CD4-positive, alpha-beta memory T cell (primary cell): ENCODE data around the gene GRID2IP. TPM values are rescaled to one million over a fixed set of nuclear protein-coding genes. Genes with fewer than 3 reads are reported as not detected.
A peak's percentile ranks its signal among the peaks of the same experiment; 100 is the strongest.

Experiments
- CTCF ChIA-PET: fragments of 350-600 bp; sonication (Branson Sonifier 250); formaldehyde crosslinking; loops from one replicate; lab custom pipeline; 2021; ENCODE audit warnings: inconsistent platforms; ENCODE audit not compliant: partially characterized antibody; lab: Charles Lee
- POLR2A ChIA-PET: fragments of 350-600 bp; sonication (Branson Sonifier 250); formaldehyde crosslinking; loops from one replicate; lab custom pipeline; 2021; ENCODE audit not compliant: partially characterized antibody; lab: Charles Lee
- DNase-seq, 5 donors: peaks; one replicate each; pipeline versions ENCODE4 v3.0.0 to v3.0.0-alpha.2; 2020 to 2022; ENCODE audit warnings: mixed read lengths in 1 of 5
- H3K27ac ChIP-seq: one replicate; pipeline ENCODE4 v1.7.0; 2013; ENCODE audit warnings: low read depth, low read length
- H3K27me3 ChIP-seq: 2 replicates; pipeline ENCODE4 v1.7.0; 2013; ENCODE audit warnings: mild to moderate bottlenecking, low read length, moderate library complexity; ENCODE audit not compliant: insufficient read depth
- H3K36me3 ChIP-seq: 2 replicates; pipeline ENCODE4 v1.7.0; 2013; ENCODE audit warnings: mild to moderate bottlenecking, low read length, moderate library complexity; ENCODE audit not compliant: insufficient read depth
- H3K4me1 ChIP-seq: 2 replicates; pipeline ENCODE4 v1.7.0; 2013; ENCODE audit warnings: mild to moderate bottlenecking, low read length, moderate library complexity; ENCODE audit not compliant: insufficient read depth
- H3K4me3 ChIP-seq, 2 donors: one replicate each; pipeline ENCODE4 v1.7.0; 2013; ENCODE audit warnings: low read length in 2 of 2, mild to moderate bottlenecking in 1 of 2
- H3K9me3 ChIP-seq, 2 donors: one replicate each; pipeline ENCODE4 v1.7.0; 2013; ENCODE audit warnings: low read length in 2 of 2, control low read depth in 1 of 2; ENCODE audit not compliant: control insufficient read depth in 1 of 2
- H3K27ac Mint-ChIP-seq, 7 donors: one replicate each; pipeline ENCODE4 v1.8.0; 2020 to 2021; ENCODE audit warnings: mixed read lengths in 7 of 7, mild to moderate bottlenecking in 6 of 7, inconsistent platforms in 3 of 7, moderate library complexity in 3 of 7
- H3K27me3 Mint-ChIP-seq, 2 donors: one replicate each; pipeline ENCODE4 v1.8.0; 2020 to 2021; ENCODE audit warnings: mixed read lengths in 2 of 2
- H3K36me3 Mint-ChIP-seq, 2 donors: one replicate each; pipeline ENCODE4 v1.8.0; 2020 to 2021; ENCODE audit warnings: mixed read lengths in 2 of 2, inconsistent platforms in 1 of 2, mild to moderate bottlenecking in 1 of 2
- H3K4me1 Mint-ChIP-seq, 4 donors: one replicate each; pipeline ENCODE4 v1.8.0; 2020 to 2021; ENCODE audit warnings: mixed read lengths in 4 of 4, mild to moderate bottlenecking in 1 of 4
- H3K4me3 Mint-ChIP-seq, 8 donors: one replicate each; pipeline ENCODE4 v1.8.0; 2020 to 2021; ENCODE audit warnings: mixed read lengths in 8 of 8, mild to moderate bottlenecking in 7 of 8, moderate library complexity in 6 of 8, inconsistent platforms in 3 of 8
- H3K9me3 Mint-ChIP-seq, 8 donors: one replicate each; pipeline ENCODE4 v1.8.0; 2020 to 2021; ENCODE audit warnings: mixed read lengths in 8 of 8, mild to moderate bottlenecking in 5 of 8, inconsistent platforms in 3 of 8, moderate library complexity in 1 of 8
- intact Hi-C: fragments of 100-400 bp; cut with micrococcal nuclease; formaldehyde crosslinking; loops from one replicate; pipeline ENCODE4 v1.15.1; 2023
- polyA plus RNA-seq, 2 donors: library from polyadenylated mRNA; unstranded; fragments of 300-500 nt; fragmentation: Illumina TruSeq; gene quantifications; one replicate each; pipeline ENCODE4 v1.2.3, GENCODE V29; 2021
- total RNA-seq, 2 experiments: library from RNA; stranded (reverse); gene quantifications; one replicate each; pipeline ENCODE4 v1.2.3, GENCODE V29; 2021

The GRID2IP gene
- total and polyA plus RNA-seq, 4 experiments from 2014 or later, result 0.04 to 0.81 (median 0.29) TPM

GRCh38 chr7:6505685-6506559 lies 45.3 kb downstream of the GRID2IP start:
- Histone ChIP-seq H3K4me1 (peaks cover 8% of the 10 kb centered on the region), H3K36me3 (no peaks in the 10 kb centered on the region), H3K27ac (no peak overlapping the region), H3K9me3 (no peaks in the 10 kb centered on the region), H3K4me3 (no peak overlapping the region), H3K27me3 (no peaks in the 10 kb centered on the region)
- Mint-ChIP-seq H3K27ac (peak overlapping the region in 1 of 7 donors; percentile 63), H3K9me3 (no peaks in the 10 kb centered on the region), H3K4me3 (peak overlapping the region in 2 of 8 donors; percentile 5 to 9), H3K36me3 (no peaks in the 10 kb centered on the region), H3K27me3 (no peaks in the 10 kb centered on the region), H3K4me1 (peaks cover 2 to 9% (median 3%) of the 10 kb centered on the region in 4 donors)
- CTCF ChIA-PET, result no interaction called here
- no peak for DNase-seq
- POLR2A ChIA-PET, result no interaction called here
- intact Hi-C loops, result no loop called here

- H3K27ac Mint-ChIP-seq, result peak overlapping the region in 2 of 7 donors; percentile 62 to 96
Observed at GRCh38 chr7:6504996-6505395, 46.3 kb downstream of the GRID2IP start.

GRCh38 chr7:6502886-6503285 lies 48.4 kb downstream of the GRID2IP start:
- H3K36me3 Mint-ChIP-seq, result no peaks in the 10 kb centered on the region
- peaks cover 2 to 9% (median 3%) of the 10 kb centered on the region in 4 donors for H3K4me1 Mint-ChIP-seq
- no peaks in the 10 kb centered on the region for H3K27me3 Mint-ChIP-seq
- peak overlapping the region in 1 of 7 donors; percentile 64 for H3K27ac Mint-ChIP-seq
- peaks cover 8% of the 10 kb centered on the region for H3K4me1 ChIP-seq
- no peaks in the 10 kb centered on the region for H3K27me3 ChIP-seq
- peak overlapping the region in 3 of 8 donors; percentile 9 to 61 (median 10) for H3K4me3 Mint-ChIP-seq
- intact Hi-C loops, result no loop called here
- no peaks in the 10 kb centered on the region for H3K36me3 ChIP-seq
- CTCF ChIA-PET, result no interaction called here
- POLR2A ChIA-PET, result interaction anchor here (1.0 kb wide), 1 partner anchor 42 kb away, joined by 3 read pairs; no protein-coding TSS in a partner anchor
- no peaks in the 10 kb centered on the region for H3K9me3 Mint-ChIP-seq
- H3K4me3 ChIP-seq, result no peak overlapping the region
- H3K27ac ChIP-seq, result no peak overlapping the region
- no peaks in the 10 kb centered on the region for H3K9me3 ChIP-seq
- DNase-seq, result peak in 1 of 5 donors; percentile 11

More at GRCh38 chr7:6504996-6505395, 46.3 kb downstream of the GRID2IP start:
- Histone ChIP-seq H3K36me3 (no peaks in the 10 kb centered on the region), H3K4me3 (peak overlapping the region in 1 of 2 donors; percentile 81), H3K9me3 (no peaks in the 10 kb centered on the region), H3K27me3 (no peaks in the 10 kb centered on the region), H3K4me1 (peaks cover 8% of the 10 kb centered on the region), H3K27ac (no peak overlapping the region)
- Mint-ChIP-seq H3K36me3 (no peaks in the 10 kb centered on the region), H3K9me3 (no peaks in the 10 kb centered on the region), H3K27me3 (no peaks in the 10 kb centered on the region), H3K4me3 (peak overlapping the region; percentile 64 to 96 (median 90)), H3K4me1 (peaks cover 2 to 9% (median 3%) of the 10 kb centered on the region in 4 donors)
- intact Hi-C loops, result no loop called here
- ChIA-PET CTCF (no interaction called here), POLR2A (interaction anchor here (0.6 kb wide), 1 partner anchor 57 kb away, joined by 3 read pairs; no protein-coding TSS in a partner anchor)
- no peak for DNase-seq

- intact Hi-C loops, result no loop called here
- no peak overlapping the region for H3K27ac ChIP-seq
- no peak overlapping the region for H3K4me3 ChIP-seq
- no peak for DNase-seq
- Mint-ChIP-seq H3K4me1 (peaks cover 2 to 9% (median 3%) of the 10 kb centered on the region in 4 donors), H3K36me3 (no peaks in the 10 kb centered on the region), H3K27me3 (no peaks in the 10 kb centered on the region), H3K9me3 (no peaks in the 10 kb centered on the region), H3K27ac (peak overlapping the region in 1 of 7 donors; percentile 64), H3K4me3 (peak overlapping the region in 4 of 8 donors; percentile 21 to 50 (median 42))
- POLR2A ChIA-PET, result interaction anchor here (1.0 kb wide), 1 partner anchor 41 kb away, joined by 3 read pairs; no protein-coding TSS in a partner anchor
- no peaks in the 10 kb centered on the region for H3K9me3 ChIP-seq
- no peaks in the 10 kb centered on the region for H3K36me3 ChIP-seq
- peaks cover 8% of the 10 kb centered on the region for H3K4me1 ChIP-seq
- CTCF ChIA-PET, result interaction anchor here (0.6 to 1.0 kb wide), 2 partner anchors 15 to 61 kb away, joined by 3 read pairs; no protein-coding TSS in a partner anchor
- no peaks in the 10 kb centered on the region for H3K27me3 ChIP-seq
Observed at GRCh38 chr7:6501586-6502564, 49.4 kb downstream of the GRID2IP start.

GRCh38 chr7:6500691-6501090 lies 50.6 kb downstream of the GRID2IP start:
- no peak for DNase-seq
- intact Hi-C loops, result no loop called here
- peaks cover 2 to 9% (median 3%) of the 10 kb centered on the region in 4 donors for H3K4me1 Mint-ChIP-seq
- Histone ChIP-seq H3K27me3 (no peaks in the 10 kb centered on the region), H3K4me1 (peaks cover 8% of the 10 kb centered on the region), H3K36me3 (no peaks in the 10 kb centered on the region), H3K4me3 (no peak overlapping the region), H3K9me3 (no peaks in the 10 kb centered on the region), H3K27ac (no peak overlapping the region)
- H3K27me3 Mint-ChIP-seq, result no peaks in the 10 kb centered on the region
- H3K27ac Mint-ChIP-seq, result no peak overlapping the region
- no peak overlapping the region for H3K4me3 Mint-ChIP-seq
- H3K36me3 Mint-ChIP-seq, result no peaks in the 10 kb centered on the region
- ChIA-PET POLR2A (no interaction called here), CTCF (no interaction called here)
- no peaks in the 10 kb centered on the region for H3K9me3 Mint-ChIP-seq

- DNase-seq, result no peak
- Histone ChIP-seq H3K27ac (no peak overlapping the region), H3K4me3 (no peak overlapping the region), H3K36me3 (no peaks in the 10 kb centered on the region), H3K4me1 (no peaks in the 10 kb centered on the region), H3K27me3 (no peaks in the 10 kb centered on the region), H3K9me3 (no peaks in the 10 kb centered on the region)
- Mint-ChIP-seq H3K36me3 (no peaks in the 10 kb centered on the region), H3K9me3 (no peaks in the 10 kb centered on the region), H3K4me1 (no peaks in the 10 kb centered on the region), H3K27ac (no peak overlapping the region), H3K27me3 (no peaks in the 10 kb centered on the region), H3K4me3 (no peak overlapping the region)
- CTCF ChIA-PET, result interaction anchor here (0.8 to 1.1 kb wide), 2 partner anchors 17 to 20 kb away, joined by 3 to 4 read pairs; no protein-coding TSS in a partner anchor
- POLR2A ChIA-PET, result no interaction called here
- intact Hi-C loops, result no loop called here
Observed at GRCh38 chr7:6497994-6498393, 53.3 kb downstream of the GRID2IP start.
